IPS DF 4.7 (cell line): Measurements from ENCODE around the gene MAP3K4.

Experiments
- DNase-seq: peaks from one replicate; pipeline ENCODE4 v3.0.0-alpha.2; 2013; ENCODE audit warnings: low spot score; ENCODE audit errors: extremely low read depth

The MAP3K4 gene

DNA sequence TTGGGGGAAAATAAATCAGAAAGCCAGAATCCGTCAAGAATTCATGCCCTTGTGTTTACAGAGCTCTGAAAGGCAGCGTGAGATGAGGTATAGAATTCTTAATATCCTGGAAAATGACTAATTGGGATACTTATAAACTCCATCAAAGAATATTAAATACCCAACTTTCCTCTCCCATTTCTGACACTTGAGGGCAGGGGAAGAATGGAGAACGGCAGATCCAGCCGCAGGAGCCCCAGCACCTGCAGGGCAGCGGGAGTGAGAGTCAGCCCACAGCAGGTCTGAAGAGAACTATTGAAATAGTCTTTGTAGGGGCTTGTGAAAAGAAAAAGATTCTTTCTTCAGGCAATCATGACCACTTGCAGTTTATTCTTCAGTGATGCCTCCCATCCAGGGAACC lies 175.1 kb downstream of the MAP3K4 start:
- no peak for DNase-seq
